A549 treated with CpdA at 1 μM for 4 hours (cell line): ENCODE data around the gene IRX5. TPM values are rescaled to one million over a fixed set of nuclear protein-coding genes. Genes with fewer than 3 reads are reported as not detected.

Source experiments
- total RNA-seq: library from RNA; stranded (reverse); fragments of 200-300 nt; extraction: Qiagen RNA extraction; gene quantifications from 5 replicates; pipeline ENCODE4 v1.2.3, GENCODE V29; 2022; ENCODE audit warnings: low read depth

Gene IRX5
- 1.7 to 2.4 TPM (median 2.2 TPM) in 5 replicates for total RNA-seq

DNA sequence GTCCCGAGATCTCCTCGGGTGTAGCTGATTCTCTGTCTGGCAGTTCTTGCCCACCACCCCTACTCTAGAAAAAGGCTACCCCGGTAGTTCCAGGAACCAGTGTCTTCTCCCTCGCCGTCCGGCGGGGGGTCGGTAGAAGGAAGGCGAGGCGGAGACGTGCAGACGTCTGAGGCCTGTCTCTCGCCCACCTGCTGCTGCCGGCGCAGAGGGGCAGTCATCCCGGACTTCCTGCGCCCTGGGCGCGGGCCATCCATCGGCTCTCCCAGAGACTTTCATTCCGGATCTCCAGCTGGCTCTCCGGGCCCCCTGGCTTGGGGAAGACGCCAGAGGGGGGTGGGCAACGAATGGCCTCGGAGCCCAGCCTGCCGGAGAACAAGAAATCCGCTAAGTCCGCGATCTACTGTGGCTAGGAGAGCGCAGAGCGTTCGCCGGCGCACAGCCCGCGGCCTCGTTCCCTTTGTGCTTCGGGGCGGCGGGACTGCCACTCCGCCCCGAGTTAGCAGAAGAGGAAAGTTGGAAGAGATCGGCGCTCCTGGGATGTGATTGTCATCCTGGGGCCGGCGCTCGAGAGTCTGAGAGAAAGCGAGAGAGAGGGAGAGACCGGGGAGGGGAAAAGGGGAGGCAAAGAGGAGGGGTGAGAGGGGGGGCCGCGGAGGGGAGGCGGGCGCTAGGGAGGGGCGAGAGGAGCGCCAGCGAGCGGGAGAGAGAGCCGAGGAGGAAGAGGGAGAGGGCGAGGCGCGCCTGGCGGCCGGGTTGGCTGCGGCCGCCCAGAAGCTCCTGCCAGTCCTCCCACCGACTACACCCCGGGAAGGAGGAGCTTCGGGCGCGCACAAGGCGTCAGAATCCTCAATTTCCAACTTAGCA is at the start of gene IRX5:
Gene IRX5 (plus strand): TSS at position 861 of the 864 bp plus-strand sequence. CDS start 334 bp downstream, outside the sequence.

